B cell (primary cell): ENCODE results near the gene TNFSF8. TPM values are rescaled to one million over a fixed set of nuclear protein-coding genes. Genes with fewer than 3 reads are reported as not detected.

Experiments used
- ATAC-seq: fragments of 200-7000 bp; cut with Tn5 transposase; one replicate; pipeline ENCODE4 v1.10.0; 2021; ENCODE audit warnings: low read depth, mild to moderate bottlenecking, moderate number of reproducible peaks, moderate library complexity
- CTCF ChIA-PET: fragments of 350-600 bp; sonication (Branson Sonifier 250); formaldehyde crosslinking; loops from one replicate; lab custom pipeline; 2021; ENCODE audit warnings: antibody characterized with exemption, inconsistent platforms; lab: Charles Lee
- POLR2A ChIA-PET: fragments of 350-600 bp; sonication (Branson Sonifier 250); formaldehyde crosslinking; loops from one replicate; lab custom pipeline; 2021; ENCODE audit warnings: antibody characterized with exemption; lab: Charles Lee
- DNase-seq: peaks from one replicate; pipeline ENCODE4 v3.0.0; 2013
- H2AFZ ChIP-seq: 2 replicates; pipeline ENCODE4 v1.6.1; 2012; ENCODE audit warnings: mild to moderate bottlenecking, low read depth, low read length; ENCODE audit not compliant: insufficient read depth, poor library complexity, severe bottlenecking
- H3K27ac ChIP-seq, 2 donors: 1 replicate in 1 of 2; 2 replicates in 1 of 2; pipeline ENCODE4 v1.5.1; 2012 to 2013; ENCODE audit warnings: low read length in 2 of 2, mild to moderate bottlenecking in 2 of 2, moderate library complexity in 1 of 2
- H3K27me3 ChIP-seq, 4 experiments: fragments of 200-600 bp in 1 of 4; sonication (generic) in 1 of 4; replicated peaks in 1 of 4; 1 replicate in 2 of 4; 2 replicates in 2 of 4; pipeline versions ENCODE4 v1.6.1 to v1.7.0; 2013 to 2016; ENCODE audit warnings: low read length in 3 of 4, mild to moderate bottlenecking in 2 of 4, mixed read lengths in 1 of 4, moderate library complexity in 1 of 4; ENCODE audit not compliant: insufficient read depth in 4 of 4, control insufficient read depth in 3 of 4; ENCODE audit errors: control extremely low read depth in 1 of 4
- H3K36me3 ChIP-seq, 2 experiments: replicated peaks in 1 of 2; 1 replicate in 1 of 2; 2 replicates in 1 of 2; pipeline versions ENCODE4 v1.6.1 to v1.7.1; 2013; ENCODE audit warnings: low read length in 1 of 2; ENCODE audit not compliant: insufficient read depth in 2 of 2, control insufficient read depth in 1 of 2; ENCODE audit errors: control extremely low read depth in 1 of 2, extremely low read depth in 1 of 2
- H3K4me1 ChIP-seq, 2 donors: fragments of 200-600 bp in 1 of 2; sonication (generic) in 1 of 2; 1 replicate in 1 of 2; 2 replicates in 1 of 2; pipeline versions ENCODE4 v1.5.1 to v1.6.1; 2013 to 2017; ENCODE audit warnings: low read length in 2 of 2; ENCODE audit not compliant: control insufficient read depth in 2 of 2, insufficient read depth in 2 of 2
- H3K4me2 ChIP-seq: replicated peaks from 2 replicates; pipeline ENCODE3; 2012; ENCODE audit warnings: mild to moderate bottlenecking, low read depth, low read length; ENCODE audit not compliant: poor library complexity, severe bottlenecking
- H3K4me3 ChIP-seq, 5 experiments: fragments of 200-600 bp in 1 of 5; sonication (generic) in 1 of 5; 1 replicate in 3 of 5; 2 replicates in 2 of 5; pipeline versions ENCODE4 v1.5.1 to v1.7.0; 2011 to 2016; ENCODE audit warnings: low read length in 4 of 5, mild to moderate bottlenecking in 4 of 5, low read depth in 2 of 5, control low read depth in 1 of 5, moderate library complexity in 1 of 5; ENCODE audit not compliant: insufficient read depth in 1 of 5; ENCODE audit errors: control extremely low read depth in 1 of 5, extremely low read depth in 1 of 5
- H3K79me2 ChIP-seq: fragments of 200-600 bp; sonication (generic); one replicate; pipeline ENCODE4 v1.6.0; 2016; ENCODE audit warnings: low read length; ENCODE audit not compliant: control insufficient read depth, insufficient read depth
- H3K9ac ChIP-seq: fragments of 200-600 bp; sonication (generic); 2 replicates; pipeline ENCODE4 v1.6.1; 2017; ENCODE audit warnings: mild to moderate bottlenecking, low read length, moderate library complexity
- H3K9me3 ChIP-seq, 3 donors: one replicate each; pipeline versions ENCODE4 v1.6.1 to v1.7.1; 2013; ENCODE audit warnings: low read length in 2 of 3; ENCODE audit not compliant: control insufficient read depth in 2 of 3, insufficient read depth in 1 of 3; ENCODE audit errors: control extremely low read depth in 1 of 3
- H4K20me1 ChIP-seq: 2 replicates; pipeline ENCODE4 v1.6.0; 2012; ENCODE audit warnings: mild to moderate bottlenecking, low read length; ENCODE audit not compliant: insufficient read depth, control insufficient read depth, poor library complexity, severe bottlenecking
- H3K27ac Mint-ChIP-seq: one replicate; pipeline ENCODE4 v1.8.0; 2021; ENCODE audit warnings: mixed read lengths
- H3K27me3 Mint-ChIP-seq: one replicate; pipeline ENCODE4 v1.8.0; 2021; ENCODE audit warnings: mixed read lengths
- H3K4me1 Mint-ChIP-seq: one replicate; pipeline ENCODE4 v1.8.0; 2021; ENCODE audit warnings: mixed read lengths
- H3K4me3 Mint-ChIP-seq: one replicate; pipeline ENCODE4 v1.8.0; 2021; ENCODE audit warnings: mixed read lengths
- H3K9me3 Mint-ChIP-seq: one replicate; pipeline ENCODE4 v1.8.0; 2022; ENCODE audit warnings: mixed read lengths; ENCODE audit not compliant: insufficient read depth
- EZH2 ChIP-seq: IDR thresholded peaks from 2 replicates; pipeline ENCODE4 v1.6.1; 2012; ENCODE audit warnings: borderline replicate concordance, low read depth, mild to moderate bottlenecking, moderate library complexity, low read length; ENCODE audit not compliant: insufficient read depth, poor library complexity, severe bottlenecking
- WGBS: methylation state at CpG from one replicate; pipeline ENCODE4 v1.1.5; 2013; ENCODE audit warnings: missing lambda C conversion rate; ENCODE audit not compliant: insufficient coverage; 5-methylcytosine and 5-hydroxymethylcytosine counted together
- intact Hi-C: fragments of 100-400 bp; cut with micrococcal nuclease; formaldehyde crosslinking; loops from one replicate; pipeline ENCODE4 v1.10.0; 2022
- polyA plus RNA-seq: library from polyadenylated mRNA; depleted of rRNA; stranded (reverse); fragments of >200 nt; gene quantifications from 2 replicates; pipeline ENCODE4 v1.2.3, GENCODE V29; 2012
- total RNA-seq, 2 donors: library from RNA; stranded (reverse); fragments of 120-200 nt in 1 of 2; gene quantifications; 1 replicate in 1 of 2; 2 replicates in 1 of 2; pipeline versions ENCODE4 v1.2.3 to v1.2.4, GENCODE V29; 2013 to 2022
- TF ChIP-seq, protein P1 (sequence below): fragments of 200-600 bp; IDR thresholded peaks from one replicate; pipeline ENCODE4 v1.8.0; 2022; ENCODE audit warnings: antibody characterized with exemption, mild to moderate bottlenecking

The TNFSF8 gene
- total and polyA plus RNA-seq, 2 donors (not counting 1 experiment from before 2014, with no cell fraction given): 1.6 to 2.6 TPM

DNA sequence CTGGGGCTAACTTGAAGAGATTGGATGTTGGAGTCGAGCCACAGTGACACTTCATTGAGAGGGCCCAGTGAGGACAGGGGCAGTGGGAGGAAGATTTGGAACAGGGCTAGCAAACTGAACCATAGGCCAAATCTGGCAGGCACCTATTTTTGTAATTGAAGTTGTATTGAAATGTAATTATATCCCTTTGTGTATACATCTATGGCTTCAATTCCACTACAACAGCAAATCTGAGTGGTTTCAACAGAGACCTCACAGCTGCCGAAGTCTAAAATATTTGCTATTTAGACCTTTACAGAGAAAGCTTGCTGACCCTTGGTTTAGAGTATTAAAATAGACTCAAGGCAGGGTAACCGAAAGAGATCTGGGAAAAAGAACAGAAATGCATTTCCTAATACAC, 4.7 kb upstream of the TNFSF8 start:
- Mint-ChIP-seq H3K4me3 (no peak overlapping the region), H3K4me1 (peaks cover 18% of the 10 kb centered on the region), H3K27me3 (peaks cover 4% of the 10 kb centered on the region), H3K27ac (no peak overlapping the region), H3K9me3 (no peaks in the 10 kb centered on the region)
- Histone ChIP-seq H3K4me3 (no peak overlapping the region), H2AFZ (no peak overlapping the region), H3K4me1 (peaks cover 15 to 19% of the 10 kb centered on the region in 2 donors), H3K27me3 (no peaks in the 10 kb centered on the region), H3K9me3 (no peaks in the 10 kb centered on the region), H3K36me3 (no peaks in the 10 kb centered on the region), H4K20me1 (no peaks in the 10 kb centered on the region), H3K4me2 (no peak overlapping the region), H3K27ac (no peak overlapping the region), H3K79me2 (no peaks in the 10 kb centered on the region), H3K9ac (no peak overlapping the region)
- WGBS: 86% methylated on average over 1 of the region's 3 CpGs
- ChIA-PET CTCF (no interaction called here), POLR2A (no interaction called here)
- TF ChIP-seq EZH2: no peak
- TF ChIP-seq, protein P1, sequence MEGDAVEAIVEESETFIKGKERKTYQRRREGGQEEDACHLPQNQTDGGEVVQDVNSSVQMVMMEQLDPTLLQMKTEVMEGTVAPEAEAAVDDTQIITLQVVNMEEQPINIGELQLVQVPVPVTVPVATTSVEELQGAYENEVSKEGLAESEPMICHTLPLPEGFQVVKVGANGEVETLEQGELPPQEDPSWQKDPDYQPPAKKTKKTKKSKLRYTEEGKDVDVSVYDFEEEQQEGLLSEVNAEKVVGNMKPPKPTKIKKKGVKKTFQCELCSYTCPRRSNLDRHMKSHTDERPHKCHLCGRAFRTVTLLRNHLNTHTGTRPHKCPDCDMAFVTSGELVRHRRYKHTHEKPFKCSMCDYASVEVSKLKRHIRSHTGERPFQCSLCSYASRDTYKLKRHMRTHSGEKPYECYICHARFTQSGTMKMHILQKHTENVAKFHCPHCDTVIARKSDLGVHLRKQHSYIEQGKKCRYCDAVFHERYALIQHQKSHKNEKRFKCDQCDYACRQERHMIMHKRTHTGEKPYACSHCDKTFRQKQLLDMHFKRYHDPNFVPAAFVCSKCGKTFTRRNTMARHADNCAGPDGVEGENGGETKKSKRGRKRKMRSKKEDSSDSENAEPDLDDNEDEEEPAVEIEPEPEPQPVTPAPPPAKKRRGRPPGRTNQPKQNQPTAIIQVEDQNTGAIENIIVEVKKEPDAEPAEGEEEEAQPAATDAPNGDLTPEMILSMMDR: no peak
- ATAC-seq: no peak
- intact Hi-C loops: no loop called here
- DNase-seq: no peak

GRCh38 chr9:114932502-114932901, 2.1 kb upstream of the TNFSF8 start:
- CTCF ChIA-PET: no interaction called here
- Mint-ChIP-seq H3K27me3 (peaks cover 8% of the 10 kb centered on the region), H3K9me3 (no peaks in the 10 kb centered on the region), H3K4me3 (no peak overlapping the region), H3K27ac (no peak overlapping the region), H3K4me1 (peaks cover 30% of the 10 kb centered on the region)
- ATAC-seq (no peak), DNase-seq (no peak)
- H3K4me3 ChIP-seq: no peak overlapping the region
- 36% methylated on average over 2 of the region's 3 CpGs for WGBS
- peaks cover 9% of the 10 kb centered on the region for H3K79me2 ChIP-seq
- H2AFZ ChIP-seq: no peak overlapping the region
- POLR2A ChIA-PET: interaction anchor here (0.7 kb wide), 1 partner anchor 268 kb away, joined by 11 read pairs; no protein-coding TSS in a partner anchor
- no peak overlapping the region for H3K9ac ChIP-seq
- no peaks in the 10 kb centered on the region for H3K36me3 ChIP-seq
- no peaks in the 10 kb centered on the region for H3K9me3 ChIP-seq
- intact Hi-C loops: loop anchor here (5.0 kb wide), 1 partner anchor 40 kb away; no protein-coding TSS in a partner anchor
- no peak overlapping the region for H3K4me2 ChIP-seq
- H3K27me3 ChIP-seq: no peaks in the 10 kb centered on the region
- peaks cover 29 to 32% of the 10 kb centered on the region in 2 donors for H3K4me1 ChIP-seq
- TF ChIP-seq, protein P1: no peak
- no peak for TF ChIP-seq EZH2
- no peak overlapping the region for H3K27ac ChIP-seq
- H4K20me1 ChIP-seq: no peaks in the 10 kb centered on the region
